ENCODE data around the gene UTY.

Gene UTY

GRCh38 chrY:13398876-13399275, 81.0 kb downstream of the UTY start:
- no peak for DNase-seq

- no peak for DNase-seq
Observed at GRCh38 chrY:13381110-13381683, 98.6 kb downstream of the UTY start.

GRCh38 chrY:13370868-13371800, 108.7 kb downstream of the UTY start:
- DNase-seq: peak; percentile 18

GRCh38 chrY:13370245-13370644, 109.6 kb downstream of the UTY start:
- no peak for DNase-seq

- no peak for DNase-seq
Observed at GRCh38 chrY:13368513-13368845, 111.4 kb downstream of the UTY start.

- DNase-seq: no peak
Observed at GRCh38 chrY:13363641-13364040, 116.2 kb downstream of the UTY start.

- no peak for DNase-seq
Observed at GRCh38 chrY:13362662-13363061, 117.2 kb downstream of the UTY start.

- DNase-seq: no peak
Observed at GRCh38 chrY:13361656-13362636, 117.9 kb downstream of the UTY start.

GRCh38 chrY:13351443-13351842, 128.4 kb downstream of the UTY start:
- DNase-seq: no peak

- no peak for DNase-seq
Observed at GRCh38 chrY:13347106-13347505, 132.7 kb downstream of the UTY start.

GRCh38 chrY:13345549-13345948, 134.3 kb downstream of the UTY start:
- DNase-seq: no peak

GRCh38 chrY:13343307-13343946, 136.4 kb downstream of the UTY start:
- peak; percentile 65 for DNase-seq

- no peak for DNase-seq
Observed at GRCh38 chrY:13339939-13340338, 139.9 kb downstream of the UTY start.

GRCh38 chrY:13339381-13339780, 140.5 kb downstream of the UTY start:
- no peak for DNase-seq

GRCh38 chrY:13338711-13339110, 141.1 kb downstream of the UTY start:
- no peak for DNase-seq

- no peak for DNase-seq
Observed at GRCh38 chrY:13337934-13338333, 141.9 kb downstream of the UTY start.

- no peak for DNase-seq
Observed at GRCh38 chrY:13333791-13334190, 146.0 kb downstream of the UTY start.

GRCh38 chrY:13330651-13331050, 149.2 kb downstream of the UTY start:
- DNase-seq: no peak

GRCh38 chrY:13312966-13313365, 166.9 kb downstream of the UTY start:
- no peak for DNase-seq

- no peak for DNase-seq
Observed at GRCh38 chrY:13307959-13308358, 171.9 kb downstream of the UTY start.

- DNase-seq: no peak
Observed at GRCh38 chrY:13300795-13301194, 179.0 kb downstream of the UTY start.

- DNase-seq: no peak
Observed at GRCh38 chrY:13299411-13299810, 180.4 kb downstream of the UTY start.

Data from stimulated activated CD4-positive, alpha-beta T cell treated with anti-CD3 and anti-CD28 coated beads, Interleukin-15, amount 100 ng/mL, for 24 hours (primary cell).